ENCODE measurements around the gene CCDC159. TPM values are rescaled to one million over a fixed set of nuclear protein-coding genes. Genes with fewer than 3 reads are reported as not detected.
"Not testable (repeated sequence)": the region's sequence is repeated elsewhere in the genome, so short reads cannot be mapped to it uniquely, and the experiment has no call there.

Gene CCDC159
- total RNA-seq, 1 donor from 2014 or later, result 7.8 TPM

- no peaks in the 10 kb centered on the region for H3K9me3 ChIP-seq (ENCODE audit: control insufficient read depth in 3 of 3, low read length in 3 of 3)
- H3K9ac ChIP-seq (ENCODE audit: low read depth in 1 of 3, low read length in 3 of 3), result no peak overlapping the region
- H3K27me3 ChIP-seq (ENCODE audit: control insufficient read depth in 3 of 3, insufficient read depth in 3 of 3, low read length in 3 of 3), result peaks cover 0 to 2% (median 0%) of the 10 kb centered on the region in 3 donors
- H3K4me3 ChIP-seq (ENCODE audit: low read length in 3 of 3), result no peak overlapping the region
- H3K36me3 ChIP-seq (ENCODE audit: control insufficient read depth in 3 of 3, insufficient read depth in 3 of 3, low read length in 3 of 3), result peaks cover 6 to 10% (median 9%) of the 10 kb centered on the region in 3 donors
- H3K27ac ChIP-seq (ENCODE audit: low read depth, low read length), result peak overlapping the region; percentile 60
- H3K4me1 ChIP-seq (ENCODE audit: control insufficient read depth in 3 of 3, insufficient read depth in 3 of 3, low read length in 3 of 3), result peaks cover 7 to 12% (median 11%) of the 10 kb centered on the region in 3 donors
These were observed 22.7 kb upstream of the CCDC159 start for GRCh38 chr19:11323601-11324078.

DNA sequence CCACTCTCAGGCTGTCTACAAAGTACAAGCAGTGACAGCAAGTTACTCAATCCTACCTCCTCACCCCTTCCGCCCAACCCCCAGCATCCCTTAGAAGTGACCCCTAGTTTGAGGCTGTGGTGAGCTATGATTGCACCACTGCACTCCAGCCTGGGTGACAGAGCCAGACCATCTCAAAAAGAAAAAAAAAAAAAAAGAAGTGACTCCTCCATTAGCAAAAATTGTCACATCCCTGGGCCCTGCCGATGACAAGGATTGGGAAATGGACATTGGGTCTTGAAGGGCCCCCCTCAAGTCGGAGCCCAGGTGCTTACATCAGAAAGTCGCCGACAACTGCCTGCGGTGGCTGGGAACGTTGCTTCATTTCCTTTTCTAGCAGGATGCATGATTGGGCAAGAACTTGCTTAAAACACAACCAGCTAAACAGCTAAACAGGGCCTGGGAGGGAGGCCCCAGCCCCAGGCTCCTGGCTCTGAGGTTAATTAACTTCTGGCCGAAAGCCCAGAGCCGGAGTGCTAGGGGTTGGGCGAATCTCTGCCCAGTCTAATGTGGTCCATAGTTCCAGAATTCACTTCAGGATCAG, 22.1 kb upstream of the CCDC159 start:
- Histone ChIP-seq H3K36me3 (ENCODE audit: control insufficient read depth in 3 of 3, insufficient read depth in 3 of 3, low read length in 3 of 3) (peaks cover 6 to 10% (median 9%) of the 10 kb centered on the region in 3 donors), H3K9me3 (ENCODE audit: control insufficient read depth in 3 of 3, low read length in 3 of 3) (no peaks in the 10 kb centered on the region), H3K9ac (ENCODE audit: low read depth in 1 of 3, low read length in 3 of 3) (no peak overlapping the region), H3K4me3 (ENCODE audit: low read length in 3 of 3) (no peak overlapping the region), H3K27ac (ENCODE audit: low read depth, low read length) (peak overlapping the region; percentile 60), H3K27me3 (ENCODE audit: control insufficient read depth in 3 of 3, insufficient read depth in 3 of 3, low read length in 3 of 3) (peaks cover 0 to 2% (median 0%) of the 10 kb centered on the region in 3 donors), H3K4me1 (ENCODE audit: control insufficient read depth in 3 of 3, insufficient read depth in 3 of 3, low read length in 3 of 3) (peaks cover 7 to 12% (median 11%) of the 10 kb centered on the region in 3 donors)

GRCh38 chr19:11324748-11325389, 21.4 kb upstream of the CCDC159 start:
- Histone ChIP-seq H3K27ac (ENCODE audit: low read depth, low read length) (peak overlapping the region; percentile 54), H3K27me3 (ENCODE audit: control insufficient read depth in 3 of 3, insufficient read depth in 3 of 3, low read length in 3 of 3) (no peaks in the 10 kb centered on the region), H3K9ac (ENCODE audit: low read depth in 1 of 3, low read length in 3 of 3) (no peak overlapping the region), H3K36me3 (ENCODE audit: control insufficient read depth in 3 of 3, insufficient read depth in 3 of 3, low read length in 3 of 3) (peaks cover 6 to 10% (median 10%) of the 10 kb centered on the region in 3 donors), H3K4me3 (ENCODE audit: low read length in 3 of 3) (no peak overlapping the region), H3K4me1 (ENCODE audit: control insufficient read depth in 3 of 3, insufficient read depth in 3 of 3, low read length in 3 of 3) (peaks cover 7 to 12% (median 11%) of the 10 kb centered on the region in 3 donors), H3K9me3 (ENCODE audit: control insufficient read depth in 3 of 3, low read length in 3 of 3) (no peaks in the 10 kb centered on the region)

- peaks cover 7 to 12% (median 11%) of the 10 kb centered on the region in 3 donors for H3K4me1 ChIP-seq (ENCODE audit: control insufficient read depth in 3 of 3, insufficient read depth in 3 of 3, low read length in 3 of 3)
These were observed 20.8 kb upstream of the CCDC159 start for GRCh38 chr19:11325544-11325943.

DNA sequence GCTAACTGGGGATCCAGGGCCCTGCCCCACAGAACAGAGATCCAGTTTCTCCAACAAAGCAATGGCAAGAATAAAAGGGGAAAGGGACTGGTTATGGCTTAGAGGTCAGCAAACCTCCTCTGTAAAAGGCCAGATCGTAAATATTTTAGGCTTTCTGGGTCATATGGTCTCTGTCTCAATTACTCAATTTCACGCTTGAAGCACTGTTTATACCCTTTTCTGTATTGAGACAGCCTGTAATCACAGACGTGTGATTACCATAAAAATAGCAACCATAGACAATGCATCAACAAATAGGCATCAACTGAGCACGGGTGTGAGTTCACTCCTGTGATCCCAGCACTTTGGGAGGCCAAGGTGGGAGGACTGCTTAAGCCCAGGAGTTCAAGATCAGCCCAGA, 16.2 kb upstream of the CCDC159 start:
- peaks cover 13 to 27% (median 22%) of the 10 kb centered on the region in 3 donors for H3K36me3 ChIP-seq (ENCODE audit: control insufficient read depth in 3 of 3, insufficient read depth in 3 of 3, low read length in 3 of 3)

More at GRCh38 chr19:11325544-11325943, 20.8 kb upstream of the CCDC159 start:
- no peak overlapping the region for H3K9ac ChIP-seq (ENCODE audit: low read depth in 1 of 3, low read length in 3 of 3)
- peaks cover 9 to 15% (median 14%) of the 10 kb centered on the region in 3 donors for H3K36me3 ChIP-seq (ENCODE audit: control insufficient read depth in 3 of 3, insufficient read depth in 3 of 3, low read length in 3 of 3)
- H3K27ac ChIP-seq (ENCODE audit: low read depth, low read length), result no peak overlapping the region
- H3K9me3 ChIP-seq (ENCODE audit: control insufficient read depth in 3 of 3, low read length in 3 of 3), result no peaks in the 10 kb centered on the region
- no peak overlapping the region for H3K4me3 ChIP-seq (ENCODE audit: low read length in 3 of 3)
- no peaks in the 10 kb centered on the region for H3K27me3 ChIP-seq (ENCODE audit: control insufficient read depth in 3 of 3, insufficient read depth in 3 of 3, low read length in 3 of 3)

GRCh38 chr19:11331502-11331901, 14.8 kb upstream of the CCDC159 start:
- Histone ChIP-seq H3K9ac (ENCODE audit: low read depth in 1 of 3, low read length in 3 of 3) (no peak overlapping the region), H3K4me1 (ENCODE audit: control insufficient read depth in 3 of 3, insufficient read depth in 3 of 3, low read length in 3 of 3) (no peaks in the 10 kb centered on the region), H3K4me3 (ENCODE audit: low read length in 3 of 3) (no peak overlapping the region), H3K9me3 (ENCODE audit: control insufficient read depth in 3 of 3, low read length in 3 of 3) (no peaks in the 10 kb centered on the region), H3K36me3 (ENCODE audit: control insufficient read depth in 3 of 3, insufficient read depth in 3 of 3, low read length in 3 of 3) (peaks cover 18 to 35% (median 35%) of the 10 kb centered on the region in 3 donors), H3K27ac (ENCODE audit: low read depth, low read length) (no peak overlapping the region), H3K27me3 (ENCODE audit: control insufficient read depth in 3 of 3, insufficient read depth in 3 of 3, low read length in 3 of 3) (no peaks in the 10 kb centered on the region)

More for the DNA sequence above, 16.2 kb upstream of the CCDC159 start:
- Histone ChIP-seq H3K9ac (ENCODE audit: low read depth in 1 of 3, low read length in 3 of 3) (no peak overlapping the region), H3K9me3 (ENCODE audit: control insufficient read depth in 3 of 3, low read length in 3 of 3) (no peaks in the 10 kb centered on the region), H3K4me1 (ENCODE audit: control insufficient read depth in 3 of 3, insufficient read depth in 3 of 3, low read length in 3 of 3) (no peaks in the 10 kb centered on the region), H3K27me3 (ENCODE audit: control insufficient read depth in 3 of 3, insufficient read depth in 3 of 3, low read length in 3 of 3) (no peaks in the 10 kb centered on the region), H3K27ac (ENCODE audit: low read depth, low read length) (no peak overlapping the region), H3K4me3 (ENCODE audit: low read length in 3 of 3) (no peak overlapping the region)

DNA sequence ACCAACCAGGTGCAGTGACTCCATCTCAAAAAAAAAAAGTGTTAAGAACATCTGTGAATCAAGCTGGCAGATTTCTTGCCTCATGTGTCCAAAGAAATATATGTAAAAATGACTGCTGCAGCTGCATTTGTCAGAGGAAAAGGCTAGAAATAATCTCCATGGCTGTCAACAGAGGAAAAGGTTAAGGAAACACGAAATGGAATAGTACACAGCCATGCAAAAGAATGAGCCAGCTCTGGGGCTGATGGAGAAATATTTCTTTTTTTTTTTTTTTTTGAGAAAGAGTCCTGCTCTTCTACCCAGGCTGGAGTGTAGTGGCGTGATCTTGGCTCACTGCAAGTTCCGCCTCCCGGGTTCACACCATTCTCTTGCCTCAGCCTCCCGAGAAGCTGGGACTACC, 13.5 kb upstream of the CCDC159 start:
- no peak overlapping the region for H3K27ac ChIP-seq (ENCODE audit: low read depth, low read length)
- H3K36me3 ChIP-seq (ENCODE audit: control insufficient read depth in 3 of 3, insufficient read depth in 3 of 3, low read length in 3 of 3), result peaks cover 19 to 30% (median 27%) of the 10 kb centered on the region in 3 donors
- no peaks in the 10 kb centered on the region for H3K9me3 ChIP-seq (ENCODE audit: control insufficient read depth in 3 of 3, low read length in 3 of 3)
- H3K4me1 ChIP-seq (ENCODE audit: control insufficient read depth in 3 of 3, insufficient read depth in 3 of 3, low read length in 3 of 3), result no peaks in the 10 kb centered on the region
- no peak overlapping the region for H3K9ac ChIP-seq (ENCODE audit: low read depth in 1 of 3, low read length in 3 of 3)
- H3K4me3 ChIP-seq (ENCODE audit: low read length in 3 of 3), result no peak overlapping the region
- no peaks in the 10 kb centered on the region for H3K27me3 ChIP-seq (ENCODE audit: control insufficient read depth in 3 of 3, insufficient read depth in 3 of 3, low read length in 3 of 3)

GRCh38 chr19:11333838-11334237, 12.5 kb upstream of the CCDC159 start:
- not testable (repeated sequence) for H3K4me1 ChIP-seq (ENCODE audit: control insufficient read depth in 3 of 3, insufficient read depth in 3 of 3, low read length in 3 of 3); H3K27ac ChIP-seq (ENCODE audit: low read depth, low read length); H3K27me3 ChIP-seq (ENCODE audit: control insufficient read depth in 3 of 3, insufficient read depth in 3 of 3, low read length in 3 of 3); H3K9ac ChIP-seq (ENCODE audit: low read depth in 1 of 3, low read length in 3 of 3); H3K9me3 ChIP-seq (ENCODE audit: control insufficient read depth in 3 of 3, low read length in 3 of 3); H3K4me3 ChIP-seq (ENCODE audit: low read length in 3 of 3)
- peaks cover 19 to 30% (median 27%) of the 10 kb centered on the region in 3 donors for H3K36me3 ChIP-seq (ENCODE audit: control insufficient read depth in 3 of 3, insufficient read depth in 3 of 3, low read length in 3 of 3)

- no peaks in the 10 kb centered on the region for H3K27me3 ChIP-seq (ENCODE audit: control insufficient read depth in 3 of 3, insufficient read depth in 3 of 3, low read length in 3 of 3)
- no peak overlapping the region for H3K4me3 ChIP-seq (ENCODE audit: low read length in 3 of 3)
- H3K9ac ChIP-seq (ENCODE audit: low read depth in 1 of 3, low read length in 3 of 3), result no peak overlapping the region
- peaks cover 16 to 26% (median 22%) of the 10 kb centered on the region in 3 donors for H3K36me3 ChIP-seq (ENCODE audit: control insufficient read depth in 3 of 3, insufficient read depth in 3 of 3, low read length in 3 of 3)
- no peak overlapping the region for H3K27ac ChIP-seq (ENCODE audit: low read depth, low read length)
- peaks cover 5 to 8% (median 5%) of the 10 kb centered on the region in 3 donors for H3K4me1 ChIP-seq (ENCODE audit: control insufficient read depth in 3 of 3, insufficient read depth in 3 of 3, low read length in 3 of 3)
- no peaks in the 10 kb centered on the region for H3K9me3 ChIP-seq (ENCODE audit: control insufficient read depth in 3 of 3, low read length in 3 of 3)
These were observed 10.7 kb upstream of the CCDC159 start for GRCh38 chr19:11335449-11336146.
